Endodermal cell (in vitro differentiated cells): ENCODE data around the gene ANKRD10. TPM values are rescaled to one million over a fixed set of nuclear protein-coding genes. Genes with fewer than 3 reads are reported as not detected.

Source experiments
- DNase-seq: peaks from one replicate; pipeline ENCODE4 v3.0.0-alpha.2; 2017
- H3K27ac ChIP-seq: 2 replicates; pipeline ENCODE4 v1.5.1; 2013; ENCODE audit warnings: mild to moderate bottlenecking, low read depth, low read length, moderate library complexity
- H3K27me3 ChIP-seq: 2 replicates; pipeline ENCODE4 v1.6.1; 2013; ENCODE audit warnings: mild to moderate bottlenecking, low read length, moderate library complexity; ENCODE audit not compliant: insufficient read depth, control insufficient read depth, poor library complexity, severe bottlenecking
- H3K36me3 ChIP-seq: 2 replicates; pipeline ENCODE4 v1.7.0; 2013; ENCODE audit warnings: mild to moderate bottlenecking, low read length, moderate library complexity; ENCODE audit not compliant: control insufficient read depth, insufficient read depth
- H3K4me1 ChIP-seq: one replicate; pipeline ENCODE4 v1.7.0; 2013; ENCODE audit warnings: low read length; ENCODE audit not compliant: control insufficient read depth, insufficient read depth
- H3K4me3 ChIP-seq: 2 replicates; pipeline ENCODE4 v1.5.1; 2013; ENCODE audit warnings: mild to moderate bottlenecking, low read length, moderate library complexity
- H3K9ac ChIP-seq: 2 replicates; pipeline ENCODE4 v1.6.1; 2013; ENCODE audit warnings: mild to moderate bottlenecking, low read length, moderate library complexity; ENCODE audit not compliant: poor library complexity, severe bottlenecking; ENCODE audit errors: extremely low read depth
- H3K9me3 ChIP-seq: 2 replicates; pipeline ENCODE4 v1.6.1; 2013; ENCODE audit warnings: mild to moderate bottlenecking, low read length, moderate library complexity; ENCODE audit not compliant: control insufficient read depth
- H3K27ac Mint-ChIP-seq: 2 replicates; pipeline ENCODE4 v1.8.0; 2020; ENCODE audit warnings: mixed read lengths
- H3K27me3 Mint-ChIP-seq: 2 replicates; pipeline ENCODE4 v1.8.0; 2021; ENCODE audit warnings: mild to moderate bottlenecking, mixed read lengths; ENCODE audit not compliant: insufficient read depth
- H3K36me3 Mint-ChIP-seq: 2 replicates; pipeline ENCODE4 v1.8.0; 2020; ENCODE audit warnings: low read depth, mixed read lengths
- H3K4me1 Mint-ChIP-seq: 2 replicates; pipeline ENCODE4 v1.8.0; 2020; ENCODE audit warnings: mixed read lengths
- H3K4me3 Mint-ChIP-seq: 2 replicates; pipeline ENCODE4 v1.8.0; 2020; ENCODE audit warnings: mild to moderate bottlenecking, moderate library complexity, mixed read lengths
- H3K9me3 Mint-ChIP-seq: 2 replicates; pipeline ENCODE4 v1.8.0; 2020; ENCODE audit warnings: mild to moderate bottlenecking, mixed read lengths
- WGBS, 2 experiments: methylation state at CpG; one replicate each; pipeline versions ENCODE4 v1.1.5 to v1.1.7; 2013; ENCODE audit warnings: missing lambda C conversion rate in 2 of 2, mixed read lengths in 1 of 2; ENCODE audit not compliant: insufficient coverage in 1 of 2, insufficient read length in 1 of 2; 5-methylcytosine and 5-hydroxymethylcytosine counted together
- total RNA-seq, 2 donors: library from RNA; stranded (reverse); fragmentation: NEBNext Ultra II Directional in 1 of 2; extraction: Animal tissue kit (Norgen Biotek cat#: 25700) in 1 of 2; gene quantifications; 2 replicates in 1 of 2; 3 replicates in 1 of 2; pipeline ENCODE4 v1.2.1, GENCODE V29; 2021
- TF ChIP-seq, protein P1 (sequence below): fragments of 200-600 bp; sonication (generic); conservative IDR thresholded peaks from 2 replicates; pipeline ENCODE4 v1.5.0; 2021; ENCODE audit warnings: antibody characterized with exemption, mild to moderate bottlenecking

Gene ANKRD10
- total RNA-seq, 2 donors from 2014 or later = 148 to 182 TPM

DNA sequence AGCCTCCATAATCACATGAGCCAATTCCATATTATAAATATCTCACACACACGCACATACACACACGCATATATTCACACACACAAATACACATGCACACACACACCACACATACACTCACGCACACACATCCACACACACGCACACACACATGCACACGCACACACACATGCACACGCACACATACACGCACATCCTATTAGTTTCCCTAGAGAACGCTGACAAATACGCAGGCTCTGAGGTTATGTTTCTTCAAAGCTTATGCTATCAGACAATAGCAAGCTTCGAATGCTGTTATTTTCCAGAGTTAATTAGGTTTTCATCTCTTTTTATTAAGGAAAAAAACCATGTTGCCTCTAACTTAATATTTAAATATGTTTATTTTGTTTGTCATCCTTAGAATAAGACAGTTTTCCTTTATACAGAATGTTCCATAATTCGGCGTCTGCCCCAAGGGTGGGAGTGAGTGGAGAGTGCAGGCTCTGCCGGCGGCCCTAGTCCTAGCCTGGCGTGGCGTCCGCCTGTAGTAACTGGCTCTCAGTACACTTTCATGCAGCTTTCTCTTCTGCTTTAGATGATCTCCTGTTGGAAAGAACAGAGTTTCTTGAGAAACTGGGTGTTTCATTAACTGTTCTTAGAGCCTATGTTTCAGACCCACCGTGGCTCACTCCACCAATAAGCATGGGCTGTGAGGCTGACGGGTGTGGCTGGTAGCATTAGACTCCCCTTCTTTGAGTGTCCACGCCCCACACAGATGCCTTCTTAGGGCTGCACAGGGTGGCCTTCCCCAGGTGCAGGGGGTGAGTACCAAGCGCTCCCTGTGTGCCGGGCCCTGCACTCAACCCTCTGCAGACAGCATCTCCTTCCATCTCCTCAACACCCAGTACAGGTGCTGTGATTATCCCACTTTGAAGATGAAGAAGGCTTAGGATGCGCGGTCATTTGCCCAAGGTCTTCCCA is 30.4 kb upstream of the ANKRD10 start:
- Histone ChIP-seq H3K27ac (no peak overlapping the region), H3K9ac (no peak overlapping the region), H3K4me1 (no peaks in the 10 kb centered on the region), H3K36me3 (no peaks in the 10 kb centered on the region), H3K27me3 (no peaks in the 10 kb centered on the region), H3K9me3 (no peaks in the 10 kb centered on the region), H3K4me3 (no peak overlapping the region)
- H3K27me3 Mint-ChIP-seq = no peaks in the 10 kb centered on the region
- no peaks in the 10 kb centered on the region for H3K36me3 Mint-ChIP-seq
- no peak for DNase-seq
- WGBS, 2 experiments = 90 to 100% methylated on average over 10 to 24 of the region's 24 CpGs
- H3K9me3 Mint-ChIP-seq = no peaks in the 10 kb centered on the region
- no peak overlapping the region for H3K27ac Mint-ChIP-seq
- TF ChIP-seq, protein P1, sequence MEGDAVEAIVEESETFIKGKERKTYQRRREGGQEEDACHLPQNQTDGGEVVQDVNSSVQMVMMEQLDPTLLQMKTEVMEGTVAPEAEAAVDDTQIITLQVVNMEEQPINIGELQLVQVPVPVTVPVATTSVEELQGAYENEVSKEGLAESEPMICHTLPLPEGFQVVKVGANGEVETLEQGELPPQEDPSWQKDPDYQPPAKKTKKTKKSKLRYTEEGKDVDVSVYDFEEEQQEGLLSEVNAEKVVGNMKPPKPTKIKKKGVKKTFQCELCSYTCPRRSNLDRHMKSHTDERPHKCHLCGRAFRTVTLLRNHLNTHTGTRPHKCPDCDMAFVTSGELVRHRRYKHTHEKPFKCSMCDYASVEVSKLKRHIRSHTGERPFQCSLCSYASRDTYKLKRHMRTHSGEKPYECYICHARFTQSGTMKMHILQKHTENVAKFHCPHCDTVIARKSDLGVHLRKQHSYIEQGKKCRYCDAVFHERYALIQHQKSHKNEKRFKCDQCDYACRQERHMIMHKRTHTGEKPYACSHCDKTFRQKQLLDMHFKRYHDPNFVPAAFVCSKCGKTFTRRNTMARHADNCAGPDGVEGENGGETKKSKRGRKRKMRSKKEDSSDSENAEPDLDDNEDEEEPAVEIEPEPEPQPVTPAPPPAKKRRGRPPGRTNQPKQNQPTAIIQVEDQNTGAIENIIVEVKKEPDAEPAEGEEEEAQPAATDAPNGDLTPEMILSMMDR = no peak
- H3K4me1 Mint-ChIP-seq = peaks cover 3% of the 10 kb centered on the region
- no peak overlapping the region for H3K4me3 Mint-ChIP-seq

- H3K9me3 Mint-ChIP-seq = no peaks in the 10 kb centered on the region
- no peak overlapping the region for H3K27ac Mint-ChIP-seq
- DNase-seq = peak; percentile 69
- H3K4me3 Mint-ChIP-seq = no peak overlapping the region
- Histone ChIP-seq H3K27me3 (no peaks in the 10 kb centered on the region), H3K9me3 (no peaks in the 10 kb centered on the region), H3K4me3 (no peak overlapping the region), H3K9ac (no peak overlapping the region), H3K36me3 (no peaks in the 10 kb centered on the region), H3K4me1 (no peaks in the 10 kb centered on the region), H3K27ac (no peak overlapping the region)
- WGBS, 2 experiments = 64 to 69% methylated on average over 6 to 8 of the region's 8 CpGs
- no peaks in the 10 kb centered on the region for H3K27me3 Mint-ChIP-seq
- peaks cover 3% of the 10 kb centered on the region for H3K4me1 Mint-ChIP-seq
- H3K36me3 Mint-ChIP-seq = no peaks in the 10 kb centered on the region
- TF ChIP-seq, protein P1 = peak; percentile 85
These were observed 29.5 kb upstream of the ANKRD10 start for GRCh38 chr13:110944121-110944967.

- Histone ChIP-seq H3K4me1 (no peaks in the 10 kb centered on the region), H3K9ac (no peak overlapping the region), H3K4me3 (no peak overlapping the region), H3K27ac (no peak overlapping the region), H3K27me3 (no peaks in the 10 kb centered on the region), H3K36me3 (no peaks in the 10 kb centered on the region), H3K9me3 (no peaks in the 10 kb centered on the region)
- Mint-ChIP-seq H3K9me3 (no peaks in the 10 kb centered on the region), H3K4me3 (no peak overlapping the region), H3K27me3 (peaks cover 5% of the 10 kb centered on the region), H3K36me3 (no peaks in the 10 kb centered on the region), H3K27ac (no peak overlapping the region), H3K4me1 (no peaks in the 10 kb centered on the region)
- TF ChIP-seq, protein P1 = no peak
- no peak for DNase-seq
- 86 to 100% methylated on average over 1 to 4 of the region's 4 CpGs for WGBS, 2 experiments
These were observed 27.5 kb upstream of the ANKRD10 start for GRCh38 chr13:110942248-110942981.
